Adrenal gland (tissue), 12 donors: Measurements from ENCODE around the gene IL11. TPM values are rescaled to one million over a fixed set of nuclear protein-coding genes. Genes with fewer than 3 reads are reported as not detected.

Experiments
- DNase-seq, 7 donors: peaks; one replicate each; pipeline ENCODE4 v3.0.0-alpha.2; 2019 to 2020
- H3K27ac ChIP-seq, 5 donors: fragments of 200-600 bp; sonication (generic) in 4 of 5; 1 replicate in 3 of 5; 2 replicates in 2 of 5; pipeline versions ENCODE4 v1.5.1 to v1.8.0; 2016 to 2020; ENCODE audit warnings: mild to moderate bottlenecking in 1 of 5
- H3K27me3 ChIP-seq: fragments of 200-600 bp; 2 replicates; pipeline ENCODE4 v1.8.0; 2021
- H3K36me3 ChIP-seq, 2 donors: fragments of 200-600 bp; replicated peaks in 1 of 2; 1 replicate in 1 of 2; 2 replicates in 1 of 2; pipeline versions ENCODE4 v1.5.1 to v1.8.0; 2018 to 2022
- H3K4me1 ChIP-seq, 2 donors: fragments of 200-600 bp; replicated peaks in 1 of 2; 1 replicate in 1 of 2; 2 replicates in 1 of 2; pipeline versions ENCODE4 v1.5.1 to v1.8.0; 2018 to 2021
- H3K4me3 ChIP-seq, 4 donors: fragments of 200-600 bp; sonication (generic) in 3 of 4; one replicate each; pipeline ENCODE4 v1.5.1; 2016 to 2018
- H3K9me3 ChIP-seq, 3 donors: fragments of 200-600 bp; sonication (generic) in 1 of 3; replicated peaks in 1 of 3; 1 replicate in 2 of 3; 2 replicates in 1 of 3; pipeline versions ENCODE4 v1.5.1 to v1.8.0; 2016 to 2021
- CTCF ChIP-seq, 6 experiments: fragments of 450-650 bp in 4 of 6; fragments of 200-600 bp in 2 of 6; sonication (generic) in 1 of 6; IDR thresholded peaks; 1 replicate in 5 of 6; 2 replicates in 1 of 6; pipeline versions ENCODE4 v1.5.1 to v1.8.0; 2016 to 2021; ENCODE audit warnings: antibody characterized with exemption in 6 of 6, mild to moderate bottlenecking in 2 of 6, moderate library complexity in 1 of 6
- POLR2A ChIP-seq, 2 donors: fragments of 450-650 bp; IDR thresholded peaks; one replicate each; pipeline ENCODE4 v1.6.1; 2017; ENCODE audit warnings: antibody characterized with exemption in 2 of 2, mild to moderate bottlenecking in 2 of 2, moderate library complexity in 1 of 2
- WGBS, 4 donors: extraction: QIAGEN DNeasy Blood & Tissue Kit in 2 of 4; methylation state at CpG; one replicate each; pipeline versions ENCODE4 v1.1.5 to v1.1.7; 2013 to 2017; 5-methylcytosine and 5-hydroxymethylcytosine counted together
- intact Hi-C, 2 donors: fragments of 100-400 bp; cut with DNase I; formaldehyde crosslinking; loops; one replicate each; pipeline versions ENCODE4 v1.14.1 to v1.15.0; 2022 to 2023
- polyA plus RNA-seq, 3 donors: library from polyadenylated mRNA; stranded (reverse); fragments of 200-250 nt in 2 of 3; fragments of 350-450 nt in 1 of 3; fragmentation: Illumina TruSeq in 1 of 3; extraction: RNeasy Lipid Tissue Mini Kit (QIAGEN cat#74804) in 1 of 3; gene quantifications; one replicate each; pipeline ENCODE4 v1.2.3, GENCODE V29; 2013 to 2014
- total RNA-seq, 9 donors: library from RNA; depleted of rRNA in 4 of 9; stranded (reverse); fragments of >200 nt in 4 of 9; fragments of 120-200 nt in 1 of 9; fragmentation: NEBNext Ultra II Directional in 1 of 9; extraction: Animal tissue kit (Norgen Biotek cat#: 25700) in 1 of 9; gene quantifications; one replicate each; pipeline versions ENCODE4 v1.1.0 to v1.2.4, GENCODE V29; 2013 to 2023
- donor health status: healthy with polysubstance abuse.
- donor health status: Bipolar disorder and iron deficiency.
- donor health status: DM: yes; HTN: yes; CAD: no.
- donor health status: DM: no; HTN: no; CAD: no.
- donor health status: DM: no; HTN: no; CAD: no.
- donor health status: DM: yes; HTN: yes; CAD: no.

Gene IL11
- total and polyA plus RNA-seq, 12 donors = 0.17 to 1.1 (median 0.26) TPM; not detected in 8

GRCh38 chr19:55392820-55393761, 22.8 kb upstream of the IL11 start:
- no peak for DNase-seq
- H3K4me3 ChIP-seq = no peak overlapping the region
- 61 to 67% (median 64%) methylated on average over 18 of the region's 18 CpGs for WGBS, 4 donors
- peaks cover 0 to 23% of the 10 kb centered on the region in 2 donors for H3K36me3 ChIP-seq
- intact Hi-C loops = no loop called here
- H3K4me1 ChIP-seq = peaks cover under 1 to 16% of the 10 kb centered on the region in 2 donors
- no peak overlapping the region for H3K27ac ChIP-seq
- no peaks in the 10 kb centered on the region for H3K9me3 ChIP-seq
- TF ChIP-seq POLR2A (IDR thresholded peaks at IDR 0.05) (no peak), CTCF (IDR thresholded peaks at IDR 0.05) (no peak)
- no peaks in the 10 kb centered on the region for H3K27me3 ChIP-seq

- H3K36me3 ChIP-seq = peaks cover 0 to 34% of the 10 kb centered on the region in 2 donors
- WGBS, 4 donors = 79 to 89% (median 84%) methylated on average over 16 to 18 of the region's 18 CpGs
- DNase-seq = no peak
These were observed 21.7 kb upstream of the IL11 start for GRCh38 chr19:55391702-55392615.

GRCh38 chr19:55391191-55391670, 21.0 kb upstream of the IL11 start:
- intact Hi-C loops = no loop called here
- no peak overlapping the region for H3K27ac ChIP-seq

More at GRCh38 chr19:55391702-55392615, 21.7 kb upstream of the IL11 start:
- Histone ChIP-seq H3K4me3 (no peak overlapping the region), H3K9me3 (no peaks in the 10 kb centered on the region), H3K27me3 (no peaks in the 10 kb centered on the region), H3K27ac (no peak overlapping the region), H3K4me1 (peaks cover 11 to 27% of the 10 kb centered on the region in 2 donors)
- intact Hi-C loops = no loop called here
- no peak for TF ChIP-seq CTCF (IDR thresholded peaks at IDR 0.05)
- no peak for TF ChIP-seq POLR2A (IDR thresholded peaks at IDR 0.05)

More at GRCh38 chr19:55391191-55391670, 21.0 kb upstream of the IL11 start:
- Histone ChIP-seq H3K27me3 (no peaks in the 10 kb centered on the region), H3K4me3 (no peak overlapping the region), H3K4me1 (peaks cover 18 to 30% of the 10 kb centered on the region in 2 donors), H3K9me3 (no peaks in the 10 kb centered on the region), H3K36me3 (peaks cover 0 to 35% of the 10 kb centered on the region in 2 donors)
- no peak for DNase-seq
- 76 to 84% (median 80%) methylated on average over 9 to 12 of the region's 12 CpGs for WGBS, 4 donors
- TF ChIP-seq POLR2A (IDR thresholded peaks at IDR 0.05) (no peak), CTCF (IDR thresholded peaks at IDR 0.05) (no peak)
